Stimulated activated CD4-positive, alpha-beta T cell treated with anti-CD3 and anti-CD28 coated beads, Interleukin-1b, Interleukin-23, amount 100 ng/mL, for 48 hours (primary cell): Measurements from ENCODE around the gene FTO.

Source experiments
- DNase-seq: peaks from one replicate; pipeline ENCODE4 v3.0.0-alpha.2; 2020

Gene FTO

GRCh38 chr16:53947642-53948041, 243.7 kb downstream of the FTO start:
- no peak for DNase-seq

GRCh38 chr16:53948326-53948725, 244.4 kb downstream of the FTO start:
- DNase-seq = no peak

- DNase-seq = no peak
These were observed 244.9 kb downstream of the FTO start for GRCh38 chr16:53948734-53949430.

DNA sequence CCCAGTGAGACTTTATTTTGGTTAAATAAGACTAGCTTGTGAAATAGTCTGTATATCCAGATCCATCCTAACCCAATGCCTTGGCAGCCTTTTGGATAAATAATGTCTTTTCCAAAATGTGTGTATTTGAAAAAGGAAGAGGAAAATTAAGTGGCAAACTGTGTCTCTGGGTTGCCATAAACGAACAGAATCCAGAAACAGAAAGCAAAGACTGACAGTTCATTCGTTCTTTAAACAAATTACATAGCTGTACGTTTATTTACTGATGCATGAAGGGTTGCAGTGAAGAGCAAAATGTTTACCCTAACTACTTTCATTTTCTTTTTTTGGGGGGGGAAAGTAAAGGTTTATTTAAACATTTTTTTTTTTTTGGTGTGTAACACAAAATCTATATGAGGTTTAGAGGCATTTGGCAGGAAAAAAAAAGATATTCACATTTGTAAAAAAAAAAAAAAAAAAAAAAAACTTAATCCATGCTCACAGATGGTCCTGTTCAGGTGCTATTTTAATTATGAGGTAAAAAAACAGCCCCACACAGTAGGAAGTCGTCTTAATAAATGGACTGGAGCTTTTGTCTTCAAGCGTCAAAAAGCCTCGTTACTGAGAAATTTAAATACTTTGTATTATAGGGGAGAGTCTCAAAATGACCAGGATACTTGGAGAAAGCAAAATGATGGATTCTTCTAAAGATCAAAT, 245.9 kb downstream of the FTO start:
- no peak for DNase-seq

DNA sequence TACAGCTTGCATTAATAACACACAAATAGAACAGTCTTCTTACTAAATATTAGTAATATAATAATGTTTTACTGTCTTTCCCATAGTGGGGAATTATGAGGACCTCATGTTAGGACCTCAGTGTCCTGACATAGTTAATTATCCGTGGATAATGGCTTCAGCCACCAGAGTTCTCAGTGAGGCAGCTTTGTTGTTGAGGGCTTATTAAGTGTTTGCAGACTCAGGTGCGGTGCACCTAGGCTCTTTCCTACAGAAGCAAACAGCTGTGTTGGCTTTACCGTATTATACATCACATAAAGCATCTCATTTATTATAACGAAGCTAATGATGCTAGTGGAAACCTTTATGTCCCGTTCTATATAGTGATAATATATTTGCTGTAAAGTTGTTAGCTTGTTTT, 246.7 kb downstream of the FTO start:
- no peak for DNase-seq

GRCh38 chr16:53952215-53953208, 248.6 kb downstream of the FTO start:
- no peak for DNase-seq

- DNase-seq = no peak
These were observed 249.4 kb downstream of the FTO start for GRCh38 chr16:53953336-53953735.

DNA sequence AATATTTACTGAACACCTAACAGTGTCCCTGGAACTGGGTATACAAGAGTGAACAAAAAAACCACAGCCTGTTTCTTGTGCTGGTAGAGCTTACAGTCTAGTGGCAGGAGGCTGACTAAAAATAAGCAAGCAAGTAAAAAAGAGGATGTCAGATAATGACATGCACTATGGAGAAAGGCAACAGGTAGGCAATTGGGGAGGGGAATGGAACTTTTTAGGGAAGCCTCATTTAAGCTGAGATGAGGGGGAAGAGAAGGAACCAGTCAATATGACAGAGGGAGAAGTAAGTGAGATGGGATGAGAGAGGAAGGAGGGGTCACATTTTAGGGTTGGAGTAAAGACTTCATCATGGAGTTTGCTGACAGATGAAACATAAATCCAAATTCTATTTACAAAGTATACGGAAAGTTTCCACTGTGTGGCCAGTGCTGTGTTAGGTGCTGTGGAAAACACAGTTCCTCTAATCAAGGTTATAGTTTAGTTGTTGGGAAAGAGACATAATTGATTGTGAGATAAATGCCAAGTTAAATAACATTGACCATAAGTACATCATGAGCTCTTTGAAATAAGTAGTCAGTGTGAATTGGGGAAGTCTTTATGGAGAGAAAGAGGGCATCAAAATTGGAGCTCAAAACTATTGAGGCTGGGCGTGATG, 251.4 kb downstream of the FTO start:
- DNase-seq = no peak

DNA sequence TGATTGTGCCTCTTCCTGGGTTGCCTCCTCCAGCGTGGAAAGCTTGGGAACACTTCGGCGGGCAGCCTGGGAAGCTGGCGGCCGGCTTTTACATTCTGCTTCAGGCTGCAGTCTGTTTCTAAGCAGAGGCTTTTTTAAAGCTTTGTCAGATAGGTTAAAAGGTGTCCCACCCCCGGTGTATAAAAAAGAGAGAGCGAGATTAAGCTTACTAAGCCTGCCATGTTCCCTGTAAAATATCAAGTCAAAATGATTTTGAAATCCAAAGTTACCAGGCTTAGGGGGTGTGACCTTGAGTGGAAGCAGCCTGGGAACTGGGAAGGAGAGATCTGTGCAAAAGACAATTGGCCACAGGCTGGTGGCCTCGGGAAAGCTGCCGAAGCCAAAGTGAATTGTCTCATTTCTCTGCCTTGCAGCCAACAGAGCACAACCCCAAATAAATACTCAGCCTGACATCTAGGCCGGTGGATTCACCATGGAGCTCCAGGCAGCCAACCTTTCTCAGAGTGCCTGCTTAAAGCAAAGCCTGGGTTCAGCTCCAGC, 254.5 kb downstream of the FTO start:
- no peak for DNase-seq

DNA sequence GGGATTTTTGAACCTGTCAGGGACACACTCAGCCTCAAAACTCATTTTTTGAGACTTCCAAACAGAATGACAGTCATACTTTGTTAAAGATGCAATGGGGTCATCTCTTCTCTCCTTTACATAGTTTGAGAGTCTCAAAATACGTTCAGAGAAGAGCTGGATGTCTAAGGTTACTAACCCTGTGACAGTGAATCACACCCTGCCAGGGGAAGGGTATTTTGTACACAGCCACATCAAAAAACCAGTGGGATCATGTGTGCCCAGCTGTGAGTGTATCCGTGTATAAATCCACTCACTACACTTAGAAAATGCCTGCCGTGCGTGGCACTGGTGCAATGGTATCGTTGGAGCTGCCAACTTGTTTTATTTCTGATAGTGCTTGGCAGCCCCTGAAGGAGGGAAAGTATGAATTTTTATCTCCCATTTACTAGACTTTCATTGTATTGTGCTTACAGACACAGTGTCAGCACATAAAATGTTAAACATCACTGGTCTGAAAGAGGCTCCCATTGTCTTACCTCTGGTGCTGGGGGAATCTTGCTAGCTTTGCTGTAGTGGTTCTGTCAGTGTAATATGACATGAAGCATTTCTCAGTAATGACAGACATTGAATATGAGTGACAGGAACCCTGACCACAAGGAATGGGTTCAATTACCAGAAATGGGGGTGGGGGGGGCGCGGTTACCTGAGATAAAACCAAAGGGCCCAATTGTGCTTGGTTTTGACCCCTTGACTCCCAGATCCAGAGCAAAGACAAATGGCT, 256.3 kb downstream of the FTO start:
- no peak for DNase-seq

DNA sequence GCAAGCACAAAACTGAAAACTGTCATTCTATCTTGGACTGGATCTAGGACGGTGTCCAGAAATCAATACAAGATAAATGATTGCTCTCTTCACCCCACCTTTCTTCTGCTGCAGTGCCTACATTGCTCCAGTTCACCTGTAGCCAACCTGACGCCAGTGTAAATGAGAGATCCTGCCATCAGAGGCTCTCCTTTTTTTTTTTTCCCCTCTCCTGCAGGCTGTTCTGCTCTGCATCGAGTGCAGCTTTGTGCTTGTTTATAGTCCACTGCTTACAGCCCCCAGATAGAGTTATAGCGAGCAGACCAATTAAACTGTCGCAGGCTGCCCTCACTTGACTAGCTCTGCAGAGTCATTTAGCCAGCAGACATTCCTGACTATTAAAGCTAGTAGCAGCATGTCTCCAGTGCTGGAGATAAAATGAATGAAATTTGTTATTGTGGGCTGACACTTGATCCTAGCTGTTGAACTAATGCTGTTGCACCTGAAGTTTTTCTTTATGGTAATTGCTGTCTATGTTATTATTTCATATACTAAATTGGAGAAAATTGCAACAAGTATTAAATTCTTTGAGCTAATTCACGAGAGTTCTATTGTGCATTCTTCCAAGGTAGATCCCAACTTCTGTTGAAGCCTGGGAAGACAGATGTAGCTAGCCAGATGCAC, 257.1 kb downstream of the FTO start:
- DNase-seq = no peak

DNA sequence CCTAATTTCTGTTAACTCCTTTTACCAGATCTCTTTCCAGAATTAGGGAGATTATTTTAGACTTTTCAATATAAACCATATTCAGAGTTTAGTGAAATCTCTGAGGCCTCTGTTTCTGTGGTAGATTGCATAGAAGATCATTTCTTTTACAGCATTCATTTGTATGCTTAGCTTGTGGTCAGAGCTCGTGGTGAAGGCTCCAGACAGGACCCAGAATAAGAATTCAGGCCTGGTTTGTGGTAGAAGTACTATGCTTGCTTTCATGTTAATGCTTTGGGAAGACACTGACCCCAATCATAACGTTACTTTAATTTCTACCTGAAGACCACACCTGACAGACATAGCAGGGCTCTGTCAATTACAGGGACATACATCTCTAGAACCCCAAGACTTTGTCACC, 258.1 kb downstream of the FTO start:
- DNase-seq = no peak

- no peak for DNase-seq
These were observed 260.3 kb downstream of the FTO start for GRCh38 chr16:53964145-53964790.

GRCh38 chr16:53966821-53967571, 263.0 kb downstream of the FTO start:
- DNase-seq = no peak

DNA sequence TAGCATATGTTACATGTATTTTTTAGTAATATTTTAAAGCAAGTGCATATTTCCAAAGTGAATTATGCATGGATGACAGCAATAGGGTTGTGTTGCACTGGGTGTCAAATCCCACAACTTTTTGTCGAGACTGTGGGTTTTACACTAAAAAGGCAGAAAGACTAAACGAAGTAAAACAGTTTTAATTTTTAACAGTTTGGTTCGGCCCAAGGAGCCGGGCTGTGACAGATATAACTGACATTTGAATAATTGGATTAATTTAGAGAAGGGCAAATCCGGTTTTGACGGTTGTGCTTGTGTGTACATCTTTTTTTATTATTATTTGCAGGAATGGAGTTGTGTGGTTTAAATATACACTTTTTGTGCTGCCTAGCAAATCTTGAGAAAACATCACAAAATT, 263.6 kb downstream of the FTO start:
- no peak for DNase-seq

DNA sequence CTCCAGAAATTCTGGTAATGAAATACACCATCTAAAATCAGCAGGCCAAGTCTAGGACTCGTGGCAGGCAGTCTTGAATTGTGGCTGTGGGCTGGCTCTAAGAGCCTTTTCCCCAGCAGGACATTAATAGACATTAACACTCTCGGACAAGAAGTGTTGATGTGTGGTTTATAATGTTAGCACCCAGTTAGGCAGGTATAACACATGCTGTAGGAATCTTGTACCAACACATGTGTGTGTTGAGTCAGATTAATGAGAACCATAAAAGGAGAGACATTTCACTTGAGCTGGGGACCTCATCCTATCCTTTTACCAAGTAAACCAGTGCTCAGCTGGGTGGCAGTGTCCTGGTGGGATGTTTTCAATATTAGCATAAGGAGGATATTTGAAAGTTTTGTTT, 264.5 kb downstream of the FTO start:
- no peak for DNase-seq

DNA sequence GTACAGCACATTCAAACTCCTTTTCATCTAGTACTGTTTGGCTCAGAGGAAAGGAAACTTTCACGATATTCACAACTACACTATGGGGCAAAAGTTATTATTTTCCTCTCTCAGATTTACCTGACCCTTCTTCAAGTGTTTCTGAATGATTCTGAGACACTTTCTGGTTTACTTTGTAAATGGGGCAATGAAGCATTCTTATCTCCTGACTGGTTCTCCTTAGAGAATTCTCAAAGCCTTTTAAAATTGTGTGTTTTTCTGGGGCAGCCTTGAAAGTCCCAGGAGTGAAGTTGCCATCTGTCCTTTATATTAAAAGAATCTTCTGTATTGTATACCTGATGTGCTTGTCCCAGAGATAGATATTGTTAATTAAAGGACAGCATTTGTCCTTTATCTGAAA, 264.9 kb downstream of the FTO start:
- no peak for DNase-seq

GRCh38 chr16:53971616-53972015, 267.7 kb downstream of the FTO start:
- no peak for DNase-seq

DNA sequence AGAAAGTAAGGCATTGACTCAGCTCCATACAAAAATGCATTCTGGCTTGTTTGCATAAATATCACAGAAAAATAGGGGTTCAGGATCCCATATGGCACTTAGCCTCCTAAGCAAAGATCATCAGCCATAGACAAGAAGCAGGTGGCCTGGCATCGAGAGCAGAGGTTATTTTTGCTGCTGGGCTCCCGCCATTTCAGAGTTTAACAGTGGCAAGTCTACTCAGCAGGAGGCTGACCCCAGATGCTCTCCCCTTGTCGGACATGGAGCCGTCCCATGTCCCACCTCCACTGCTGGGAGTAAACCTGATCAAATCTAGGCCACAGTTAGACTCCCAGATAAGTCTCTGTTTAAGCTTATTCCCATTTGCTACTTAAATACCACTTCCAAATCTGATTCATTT, 269.1 kb downstream of the FTO start:
- no peak for DNase-seq

DNA sequence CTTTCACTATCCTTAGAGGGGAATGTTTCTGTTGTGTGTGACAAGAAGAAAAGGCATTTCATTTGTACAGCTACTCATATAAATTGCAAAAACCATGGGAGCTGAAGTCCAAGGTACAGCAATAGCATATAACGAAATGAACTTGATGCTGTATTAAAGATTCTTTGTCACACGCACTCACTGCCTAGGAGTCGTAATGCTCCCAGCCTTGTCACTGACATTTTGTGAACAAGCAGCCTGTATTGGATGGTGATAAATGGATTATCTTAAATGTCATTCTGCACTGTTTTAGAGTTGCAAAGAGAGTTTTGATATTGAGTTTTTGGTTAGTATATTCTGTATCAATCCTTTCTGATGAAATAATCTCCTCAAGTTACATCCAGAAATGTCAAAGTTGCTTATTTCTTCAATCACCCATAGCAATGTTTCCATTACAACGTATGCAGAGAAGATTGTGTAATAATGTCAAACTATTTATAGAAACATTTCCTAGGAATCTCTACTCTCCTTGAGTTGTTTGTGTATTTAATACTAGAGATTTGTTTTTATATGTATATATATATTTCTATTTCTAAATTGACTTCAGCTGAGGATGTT, 270.6 kb downstream of the FTO start:
- DNase-seq = no peak
